ENCODE measurements around the gene CALHM4.

Gene CALHM4

DNA sequence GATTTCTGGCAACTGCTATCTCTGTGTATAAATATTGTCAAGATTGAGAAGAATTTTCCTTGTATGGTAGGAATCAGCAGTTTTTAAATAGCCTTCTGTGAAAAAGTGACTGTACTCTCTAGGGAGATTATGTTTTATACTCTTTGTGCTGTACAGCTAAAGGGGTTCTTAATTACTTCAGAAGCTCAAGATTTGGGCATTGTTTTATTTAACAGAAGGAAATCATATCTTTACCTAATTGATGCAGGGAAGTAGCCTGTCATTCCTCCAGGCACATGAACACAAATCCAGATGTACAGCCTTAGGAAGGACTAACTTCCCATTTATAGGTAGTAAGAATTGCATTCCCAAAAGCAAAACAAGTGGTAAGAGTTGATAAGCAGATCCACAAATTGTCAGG is 40.8 kb upstream of the CALHM4 start:
- TF ChIP-seq, protein P1, sequence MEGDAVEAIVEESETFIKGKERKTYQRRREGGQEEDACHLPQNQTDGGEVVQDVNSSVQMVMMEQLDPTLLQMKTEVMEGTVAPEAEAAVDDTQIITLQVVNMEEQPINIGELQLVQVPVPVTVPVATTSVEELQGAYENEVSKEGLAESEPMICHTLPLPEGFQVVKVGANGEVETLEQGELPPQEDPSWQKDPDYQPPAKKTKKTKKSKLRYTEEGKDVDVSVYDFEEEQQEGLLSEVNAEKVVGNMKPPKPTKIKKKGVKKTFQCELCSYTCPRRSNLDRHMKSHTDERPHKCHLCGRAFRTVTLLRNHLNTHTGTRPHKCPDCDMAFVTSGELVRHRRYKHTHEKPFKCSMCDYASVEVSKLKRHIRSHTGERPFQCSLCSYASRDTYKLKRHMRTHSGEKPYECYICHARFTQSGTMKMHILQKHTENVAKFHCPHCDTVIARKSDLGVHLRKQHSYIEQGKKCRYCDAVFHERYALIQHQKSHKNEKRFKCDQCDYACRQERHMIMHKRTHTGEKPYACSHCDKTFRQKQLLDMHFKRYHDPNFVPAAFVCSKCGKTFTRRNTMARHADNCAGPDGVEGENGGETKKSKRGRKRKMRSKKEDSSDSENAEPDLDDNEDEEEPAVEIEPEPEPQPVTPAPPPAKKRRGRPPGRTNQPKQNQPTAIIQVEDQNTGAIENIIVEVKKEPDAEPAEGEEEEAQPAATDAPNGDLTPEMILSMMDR (IDR thresholded peaks at IDR 0.05; ENCODE audit: low read depth, low read length, missing control alignments) = no peak
- no peak for DNase-seq
- Histone ChIP-seq H3K36me3 (replicated peaks) (peaks cover 9% of the 10 kb centered on the region), H3K27me3 (replicated peaks) (no peaks in the 10 kb centered on the region), H3K27ac (peak overlapping the region; percentile 96), H3K4me3 (ENCODE audit: low read depth, low read length) (peak overlapping the region; percentile 58)
- in situ Hi-C loops (cut with HindIII; ENCODE audit: low pct_ligation_motif_present, low sequenced_read_pairs) = no loop called here

DNA sequence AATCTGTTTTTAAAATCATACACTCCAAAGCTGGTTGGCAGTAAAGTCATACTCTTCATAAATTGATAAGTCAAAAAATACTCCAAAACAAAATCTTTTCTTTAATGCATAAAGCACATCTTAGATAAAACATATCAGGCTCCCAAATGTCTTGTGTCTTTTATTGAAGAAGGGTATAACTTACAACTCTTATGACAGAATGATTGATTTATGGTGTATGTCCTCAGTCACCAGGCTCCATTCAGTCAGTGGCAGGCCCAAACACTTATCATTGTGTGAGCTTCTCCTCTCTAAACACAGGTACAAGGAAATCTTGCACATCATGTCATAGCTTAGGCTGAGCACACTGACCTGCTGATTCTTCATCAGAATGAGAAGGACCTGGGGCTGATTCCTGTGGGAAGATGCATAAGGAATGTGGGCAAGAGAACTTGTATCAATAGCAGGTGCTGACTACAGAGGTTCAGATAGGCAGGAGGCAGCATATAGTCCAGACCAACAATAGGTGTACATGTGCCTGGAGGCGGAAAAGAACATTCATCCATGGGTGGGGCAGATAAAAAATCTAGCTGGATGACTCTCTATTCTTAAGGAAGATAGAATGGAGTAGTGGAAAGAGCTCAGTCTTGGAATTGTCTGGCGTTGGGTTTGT is 40.2 kb upstream of the CALHM4 start:
- peaks cover 9% of the 10 kb centered on the region for H3K36me3 ChIP-seq (replicated peaks)

DNA sequence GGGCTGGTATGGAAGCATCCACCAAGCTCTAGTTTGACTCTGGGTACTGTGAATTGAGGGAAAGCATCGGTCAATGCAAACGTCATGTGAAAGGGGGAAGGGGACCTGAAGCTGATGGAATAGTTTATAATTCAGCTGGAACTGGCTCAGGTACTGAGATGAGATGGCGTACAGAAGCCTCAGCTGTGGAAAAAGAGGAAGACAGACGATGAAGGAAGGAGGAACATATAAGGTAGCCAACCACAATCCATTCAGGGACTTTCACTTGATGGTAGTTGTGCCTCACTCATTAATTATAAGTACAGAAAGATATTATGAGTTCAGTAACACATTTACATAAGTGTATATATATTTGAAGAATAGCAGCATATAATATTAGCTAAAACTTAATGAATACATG is 39.4 kb upstream of the CALHM4 start:
- in situ Hi-C loops (cut with HindIII; ENCODE audit: low pct_ligation_motif_present, low sequenced_read_pairs) = no loop called here
- peaks cover 9% of the 10 kb centered on the region for H3K36me3 ChIP-seq (replicated peaks)
- no peak for DNase-seq
- TF ChIP-seq, protein P1 (IDR thresholded peaks at IDR 0.05; ENCODE audit: low read depth, low read length, missing control alignments) = no peak
- H3K27me3 ChIP-seq (replicated peaks) = no peaks in the 10 kb centered on the region
- no peak overlapping the region for H3K27ac ChIP-seq
- H3K4me3 ChIP-seq (ENCODE audit: low read depth, low read length) = no peak overlapping the region

More for the DNA sequence above, 40.2 kb upstream of the CALHM4 start:
- in situ Hi-C loops (cut with HindIII; ENCODE audit: low pct_ligation_motif_present, low sequenced_read_pairs) = no loop called here
- Histone ChIP-seq H3K27ac (no peak overlapping the region), H3K27me3 (replicated peaks) (no peaks in the 10 kb centered on the region), H3K4me3 (ENCODE audit: low read depth, low read length) (peak overlapping the region; percentile 58)
- TF ChIP-seq, protein P1 (IDR thresholded peaks at IDR 0.05; ENCODE audit: low read depth, low read length, missing control alignments) = no peak
- DNase-seq = no peak

DNA sequence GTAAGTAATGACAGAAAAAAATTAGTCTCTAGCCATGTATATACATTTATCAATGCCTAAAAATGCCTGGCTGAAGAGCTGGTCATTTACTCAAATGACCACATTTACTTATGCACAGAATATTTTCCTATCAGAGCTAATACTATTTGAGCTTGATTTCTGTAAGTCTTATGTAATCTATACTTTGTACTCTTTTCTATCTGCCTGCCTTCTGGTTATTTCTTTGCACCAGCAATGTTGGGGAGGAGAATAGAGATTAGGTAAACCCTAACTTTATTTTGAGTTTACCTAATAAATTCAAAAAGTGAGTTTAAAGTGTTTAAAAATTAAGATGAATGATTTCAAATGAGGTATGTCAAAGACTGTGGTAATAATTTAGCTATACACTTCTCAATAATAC is 38.4 kb upstream of the CALHM4 start:
- in situ Hi-C loops (cut with HindIII; ENCODE audit: low pct_ligation_motif_present, low sequenced_read_pairs) = no loop called here
- no peak overlapping the region for H3K27ac ChIP-seq
- TF ChIP-seq, protein P1 (IDR thresholded peaks at IDR 0.05; ENCODE audit: low read depth, low read length, missing control alignments) = no peak

DNA sequence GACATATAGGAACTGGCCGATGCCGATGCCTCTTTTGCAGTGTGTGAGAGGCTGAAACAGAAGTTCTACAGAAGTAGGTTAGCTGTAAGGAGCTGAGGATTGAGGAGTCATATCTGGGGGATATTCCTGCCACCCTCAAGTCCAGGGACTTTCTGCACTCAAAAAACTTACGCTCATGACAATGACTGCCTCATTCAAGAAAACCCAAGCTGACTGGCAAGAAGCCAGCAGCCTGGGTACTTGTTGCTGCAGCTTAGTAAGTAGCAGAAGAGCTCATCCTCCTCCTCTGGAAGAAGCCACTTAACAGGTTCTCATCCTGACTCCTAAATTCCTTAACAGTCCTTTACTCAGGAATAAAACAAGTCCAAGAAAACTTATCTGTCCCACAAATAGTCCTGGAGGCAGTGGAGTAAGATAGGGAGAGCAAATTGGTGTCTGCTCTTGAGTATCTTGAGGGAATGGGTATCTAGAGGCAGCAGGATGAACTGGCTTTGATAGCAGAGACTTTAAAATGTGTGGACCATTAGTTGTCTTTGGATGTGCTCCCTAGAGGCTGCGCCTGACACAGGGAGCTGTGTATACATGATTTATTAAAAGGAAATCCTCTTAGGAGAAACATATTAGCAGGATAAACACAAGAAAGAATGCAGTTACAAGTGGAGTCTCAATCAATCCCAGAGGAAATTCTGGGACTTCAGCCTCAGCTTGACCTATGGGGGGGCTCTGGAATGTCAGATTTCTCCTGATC is 34.8 kb upstream of the CALHM4 start:
- no peak for DNase-seq
- Histone ChIP-seq H3K4me3 (ENCODE audit: low read depth, low read length) (no peak overlapping the region), H3K36me3 (replicated peaks) (peaks cover 9% of the 10 kb centered on the region), H3K27ac (no peak overlapping the region), H3K27me3 (replicated peaks) (no peaks in the 10 kb centered on the region)
- in situ Hi-C loops (cut with HindIII; ENCODE audit: low pct_ligation_motif_present, low sequenced_read_pairs) = no loop called here
- TF ChIP-seq, protein P1 (IDR thresholded peaks at IDR 0.05; ENCODE audit: low read depth, low read length, missing control alignments) = no peak

More for the DNA sequence above, 38.4 kb upstream of the CALHM4 start:
- DNase-seq = no peak
- Histone ChIP-seq H3K4me3 (ENCODE audit: low read depth, low read length) (no peak overlapping the region), H3K36me3 (replicated peaks) (peaks cover 9% of the 10 kb centered on the region), H3K27me3 (replicated peaks) (no peaks in the 10 kb centered on the region)

All from brain microvascular endothelial cell (primary cell).